HG03558 (cell line): ENCODE measurements around the gene KHDC4.

Experiments
- ATAC-seq: cut with Tn5 transposase; IDR thresholded peaks from one replicate; pipeline ENCODE4 v1.9.1; 2021; ENCODE audit warnings: moderate number of reproducible peaks; ENCODE audit not compliant: unreplicated experiment; ENCODE audit errors: extremely low read depth

KHDC4 gene

DNA sequence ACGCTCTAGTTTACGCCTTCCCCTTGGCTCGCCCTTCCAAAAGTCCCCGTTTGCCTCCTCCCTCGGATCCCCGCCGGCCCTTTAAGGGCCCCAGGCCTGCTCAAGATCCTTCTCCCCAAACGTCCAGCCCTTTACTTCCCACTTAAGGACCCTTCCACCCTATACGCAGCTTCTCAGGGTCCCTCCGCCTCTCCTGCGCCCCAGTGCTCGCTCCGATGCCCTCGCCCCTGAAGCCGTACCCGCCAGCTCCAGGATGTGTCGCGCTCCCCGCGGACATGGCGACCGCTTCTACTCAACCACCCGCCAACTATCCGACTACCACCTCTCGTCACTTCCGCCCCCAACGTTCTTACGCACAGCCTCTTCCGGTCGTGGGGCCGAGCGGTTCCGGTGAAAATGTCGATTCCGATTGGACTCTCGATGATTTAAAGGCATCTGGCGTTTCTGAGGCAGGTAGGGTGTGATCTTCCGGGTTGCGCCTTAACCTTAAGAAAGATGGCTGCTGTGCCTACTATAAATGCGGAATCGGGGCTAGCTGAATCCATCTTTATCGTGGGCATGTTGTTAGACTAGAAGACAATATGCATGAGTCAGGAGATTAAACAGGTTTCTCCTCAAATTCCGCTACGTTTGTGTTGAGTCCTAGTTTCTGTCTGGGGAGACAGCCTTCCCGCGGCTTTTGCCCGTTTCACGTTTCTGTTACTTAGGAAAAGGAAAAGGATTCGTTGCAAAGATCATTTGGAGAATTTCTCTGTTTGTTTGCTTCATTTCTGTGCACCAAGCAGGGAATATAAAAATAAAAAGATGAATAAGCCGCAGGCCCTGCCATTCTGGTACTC, at the start of gene KHDC4:
TSS of gene KHDC4 (minus strand) at position 317 of the 839 bp plus-strand sequence. CDS start at position 277, 40 bp downstream.
- ATAC-seq, result peak; percentile 53

DNA sequence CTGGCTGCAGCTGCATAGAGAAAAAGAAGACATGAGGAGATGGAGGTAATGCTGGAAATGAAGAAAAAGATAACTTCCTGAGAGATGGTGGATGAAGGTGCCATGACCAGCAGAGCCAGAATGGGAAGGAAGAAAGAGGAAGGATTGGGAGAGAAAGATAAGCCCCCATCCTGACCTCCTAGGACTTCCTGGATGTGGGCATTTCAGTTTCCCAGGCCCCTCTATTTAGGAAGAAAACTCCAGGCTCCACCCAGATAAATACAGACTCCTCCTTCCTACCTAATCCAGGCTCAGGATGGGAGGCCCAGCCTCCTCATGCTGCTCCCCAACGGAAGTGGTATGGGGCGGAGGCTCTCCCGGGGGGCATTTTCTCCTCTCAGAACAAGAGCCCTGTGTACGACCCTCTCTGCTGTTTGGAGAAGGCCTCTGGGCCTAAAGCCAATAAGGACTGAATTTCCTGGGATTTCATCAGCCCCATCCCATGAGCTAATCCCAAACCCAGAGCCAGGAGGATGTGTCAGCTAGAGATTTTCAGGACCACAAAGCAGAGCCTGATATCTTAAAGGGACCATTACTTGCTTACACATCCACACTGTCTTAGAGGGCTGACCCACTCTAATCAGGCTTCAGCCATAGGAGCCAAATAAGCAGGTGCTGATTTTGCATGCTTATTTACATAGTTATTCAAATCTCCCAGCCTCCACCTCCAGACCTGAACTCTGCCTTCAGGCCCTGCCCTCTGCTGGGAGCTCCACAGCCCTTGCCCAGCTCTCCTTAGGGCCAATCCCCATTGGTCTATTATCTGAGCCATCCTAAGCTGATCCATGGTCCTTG, 49.2 kb upstream of the KHDC4 start:
- no peak for ATAC-seq

- ATAC-seq, result no peak
Measured at GRCh38 chr1:155982106-155982505, 47.9 kb upstream of the KHDC4 start.

GRCh38 chr1:155981266-155982088, 47.3 kb upstream of the KHDC4 start:
- no peak for ATAC-seq

- ATAC-seq, result no peak
Measured at GRCh38 chr1:155979597-155980343, 45.6 kb upstream of the KHDC4 start.

- ATAC-seq, result no peak
Measured at GRCh38 chr1:155978973-155979429, 44.8 kb upstream of the KHDC4 start.

- no peak for ATAC-seq
Measured at GRCh38 chr1:155978325-155978972, 44.2 kb upstream of the KHDC4 start, which contains the start of gene ARHGEF2. TSS of gene ARHGEF2 (minus strand) at chr1:155978547. CDS start at chr1:155978427, 120 bp downstream.

DNA sequence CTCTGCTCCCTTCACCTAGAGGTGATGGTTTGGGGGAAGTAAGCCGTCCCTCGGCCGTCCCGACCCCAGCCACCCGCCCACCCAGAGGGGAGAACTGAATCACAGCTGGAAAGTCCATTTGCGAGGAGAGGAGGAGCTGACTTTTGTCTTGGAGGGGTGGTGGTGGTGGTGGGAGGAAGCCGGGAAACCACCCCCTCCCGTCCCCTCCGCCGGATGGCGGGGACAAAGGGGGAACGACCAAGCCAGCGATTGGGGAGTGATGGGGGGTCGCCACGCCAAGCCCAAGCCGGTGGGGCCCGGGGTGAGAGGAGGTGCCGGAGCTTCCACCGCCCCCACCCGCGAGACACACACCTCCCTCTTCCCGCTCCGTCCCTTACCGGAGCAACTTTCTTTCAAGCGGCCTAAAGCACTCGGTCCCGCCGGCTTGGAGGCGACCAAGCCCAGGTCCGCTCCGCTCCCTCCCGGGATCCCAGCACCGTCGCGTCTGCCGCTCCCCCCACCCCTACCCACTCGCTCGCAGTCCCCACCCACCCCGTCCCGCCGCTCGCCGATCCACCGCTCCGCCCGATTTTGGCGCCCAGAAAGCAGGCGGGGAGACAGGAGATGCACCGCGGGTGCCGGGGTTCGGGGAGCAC, 43.6 kb upstream of the KHDC4 start:
- no peak for ATAC-seq

DNA sequence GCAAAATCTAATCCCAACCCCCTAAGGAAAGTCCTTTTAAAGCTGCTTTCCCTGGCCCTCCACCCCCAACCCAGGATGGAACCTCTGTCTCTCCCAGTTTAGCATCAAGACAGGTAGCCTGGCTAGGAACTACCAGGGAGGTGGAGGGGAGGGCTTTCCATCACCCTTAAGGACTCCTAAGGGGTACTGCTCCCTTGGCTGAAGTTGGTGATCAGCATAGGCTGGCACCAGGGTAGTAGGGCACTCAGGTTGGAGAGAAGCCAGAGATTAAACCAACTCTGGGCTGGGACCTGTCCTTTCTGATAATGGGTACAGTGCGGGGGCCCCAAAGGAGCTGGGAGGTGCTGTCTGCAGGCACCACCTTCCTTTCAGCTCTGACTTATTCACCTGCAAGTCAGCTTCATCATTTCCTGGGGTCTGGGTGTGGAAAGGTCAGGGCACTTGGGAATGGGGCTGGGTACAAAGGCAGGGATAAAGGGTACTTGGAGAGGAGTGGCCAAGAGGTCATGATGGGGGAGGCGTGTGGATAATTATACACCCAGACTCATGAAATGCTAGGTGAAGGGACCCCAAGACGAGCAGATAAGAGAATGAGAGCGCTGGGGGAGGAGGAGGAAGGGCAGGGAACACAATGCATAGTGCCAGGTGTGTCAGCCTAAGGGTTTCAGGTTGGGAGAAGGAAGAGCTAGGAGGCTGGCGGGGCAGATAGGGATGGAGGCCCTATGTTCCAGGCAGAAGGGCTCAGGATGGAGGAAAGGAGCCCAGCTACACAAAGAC, 42.9 kb upstream of the KHDC4 start:
- no peak for ATAC-seq

DNA sequence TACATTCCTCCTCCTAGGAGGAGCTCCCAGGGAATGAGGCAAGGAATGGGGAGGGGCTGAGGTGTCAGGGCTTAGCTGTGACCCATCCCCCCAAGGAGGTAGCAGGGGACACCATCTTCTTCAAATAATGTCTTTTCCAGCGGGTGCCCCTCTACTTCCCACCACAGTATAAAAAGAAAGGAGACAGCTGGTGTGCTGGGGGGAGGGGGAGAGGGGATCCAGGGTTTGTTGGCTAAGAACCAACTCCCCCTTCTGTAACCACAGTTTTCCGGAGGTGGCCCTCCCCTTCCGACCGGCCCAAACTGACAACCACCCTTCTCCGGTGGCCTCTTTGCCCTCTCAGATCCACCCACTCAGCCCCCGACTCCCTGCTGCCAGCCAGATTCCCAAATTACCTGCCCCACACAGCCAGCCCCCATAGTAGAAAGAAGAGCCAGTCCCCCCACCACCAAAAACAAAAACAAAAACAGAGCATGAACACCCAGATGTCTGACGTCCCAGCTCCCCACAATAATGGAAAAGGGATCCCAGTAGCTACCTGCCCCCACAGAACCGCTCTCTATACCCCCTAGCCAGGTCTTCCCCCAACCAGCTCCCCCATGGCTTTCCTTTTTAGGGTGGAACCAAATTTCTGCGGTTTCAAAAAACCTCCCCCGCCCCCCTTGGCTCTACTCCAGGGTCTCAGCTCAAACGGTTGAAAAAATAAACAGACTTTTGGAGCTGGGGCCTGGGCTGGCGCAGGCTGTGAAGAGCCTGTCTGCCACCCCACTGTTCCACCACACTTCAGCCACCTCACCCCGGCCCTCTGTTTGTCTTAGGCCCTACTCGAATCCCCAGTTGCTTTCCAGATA, 42.1 kb upstream of the KHDC4 start:
- no peak for ATAC-seq

DNA sequence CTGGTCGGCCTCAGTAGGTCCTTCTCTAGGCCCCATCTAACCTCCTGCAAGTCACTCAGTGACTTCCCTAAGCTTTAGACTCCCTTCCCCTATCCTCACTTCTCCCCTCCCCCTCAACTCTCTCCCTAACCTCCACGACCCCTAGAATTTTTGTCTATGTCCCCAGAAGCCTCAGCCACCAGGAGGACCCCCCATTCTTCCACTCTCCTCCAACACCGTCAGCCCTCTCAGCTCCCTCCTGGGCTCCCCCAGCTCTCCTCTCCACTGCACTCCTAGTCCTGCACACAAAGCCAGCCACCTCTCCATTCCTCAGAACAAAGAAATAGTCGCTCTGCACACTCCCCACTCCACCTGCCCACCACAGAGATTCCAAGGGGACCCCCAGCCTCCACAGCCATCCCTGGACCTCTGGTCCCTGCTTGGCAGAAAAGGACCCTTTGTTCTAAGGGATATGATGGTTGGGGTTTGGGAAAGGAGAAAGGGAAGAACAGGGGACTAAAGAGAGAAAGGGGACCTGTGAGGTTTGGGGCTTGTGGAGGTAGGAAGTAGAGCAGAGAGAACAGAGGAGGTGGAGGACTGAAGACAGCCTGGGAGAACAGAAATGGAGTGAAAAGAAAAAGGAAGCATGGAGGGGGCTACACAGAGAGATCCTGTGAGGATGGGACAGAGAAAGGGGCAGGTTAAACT, 41.3 kb upstream of the KHDC4 start:
- ATAC-seq, result no peak

GRCh38 chr1:155974208-155975115, 40.2 kb upstream of the KHDC4 start:
- ATAC-seq, result no peak

GRCh38 chr1:155973723-155974122, 39.5 kb upstream of the KHDC4 start:
- ATAC-seq, result no peak

GRCh38 chr1:155971910-155972809, 37.9 kb upstream of the KHDC4 start:
- ATAC-seq, result no peak
